Adipose tissue (tissue), 3 donors: ENCODE measurements around the gene C1orf105. TPM values are rescaled to one million over a fixed set of nuclear protein-coding genes. Genes with fewer than 3 reads are reported as not detected.
"Not testable (repeated sequence)": the region's sequence is repeated elsewhere in the genome, so short reads cannot be mapped to it uniquely, and the experiment has no call there.

Experiments used
- H3K27ac ChIP-seq: one replicate; pipeline ENCODE4 v1.5.1; 2013; ENCODE audit warnings: low read depth, low read length
- WGBS, 3 donors: extraction: QIAGEN DNeasy Blood & Tissue Kit; methylation state at CpG; one replicate each; pipeline ENCODE4 v1.1.7; 2013; 5-methylcytosine and 5-hydroxymethylcytosine counted together
- polyA plus RNA-seq, 3 donors: library from polyadenylated mRNA; stranded (reverse); fragments of 200-250 nt; gene quantifications; one replicate each; pipeline ENCODE4 v1.2.3, GENCODE V29; 2013
- donor health status: healthy with polysubstance abuse.
- donor health status: Bipolar disorder and iron deficiency.
- donor health status: healthy.

C1orf105 gene
- polyA plus RNA-seq, 3 donors, result not detected

DNA sequence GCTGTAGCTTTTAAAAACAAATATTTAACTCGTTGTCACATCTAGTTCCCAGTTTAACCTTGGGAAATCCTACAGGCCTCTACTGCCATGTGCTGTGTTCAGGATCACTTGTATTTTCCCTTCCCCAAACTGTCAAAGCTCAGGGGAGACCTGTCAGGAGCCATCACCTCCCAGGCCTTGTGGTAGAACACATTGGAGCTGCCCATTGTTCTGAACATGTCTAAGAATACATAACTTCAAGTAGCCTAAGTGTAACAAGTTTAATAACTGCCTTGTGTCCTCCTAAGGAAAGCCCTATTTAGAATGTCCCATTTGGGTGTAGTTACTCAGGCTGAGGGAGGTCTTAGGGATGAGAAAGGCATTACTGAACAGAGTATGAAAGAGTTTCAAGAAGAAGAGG lies 52.0 kb downstream of the C1orf105 start:
- H3K27ac ChIP-seq, result no peak overlapping the region
- WGBS, 3 donors, result 17 to 68% (median 54%) methylated on average over 1 of the region's 1 CpG

DNA sequence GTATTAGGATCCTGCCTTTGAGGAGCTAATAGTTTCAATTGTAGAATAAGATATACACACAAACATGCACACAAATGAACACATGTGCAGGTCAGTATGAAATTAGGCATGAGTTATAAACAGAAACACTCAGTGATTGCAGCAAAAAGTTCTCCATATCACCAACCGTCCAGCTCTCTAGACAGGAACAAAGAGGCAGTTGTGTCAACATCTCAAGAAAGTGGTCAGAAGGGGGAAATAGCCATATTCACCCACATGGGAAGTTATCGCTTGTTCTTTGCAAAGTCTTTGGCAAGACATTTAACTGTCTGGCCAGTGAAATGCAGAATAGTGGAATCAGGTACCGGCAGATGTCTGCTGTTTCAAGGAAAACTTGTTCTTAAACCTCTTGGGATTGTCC lies 52.8 kb downstream of the C1orf105 start:
- WGBS, 3 donors, result 28 to 37% (median 34%) methylated on average over 3 of the region's 3 CpGs
- H3K27ac ChIP-seq, result no peak overlapping the region

DNA sequence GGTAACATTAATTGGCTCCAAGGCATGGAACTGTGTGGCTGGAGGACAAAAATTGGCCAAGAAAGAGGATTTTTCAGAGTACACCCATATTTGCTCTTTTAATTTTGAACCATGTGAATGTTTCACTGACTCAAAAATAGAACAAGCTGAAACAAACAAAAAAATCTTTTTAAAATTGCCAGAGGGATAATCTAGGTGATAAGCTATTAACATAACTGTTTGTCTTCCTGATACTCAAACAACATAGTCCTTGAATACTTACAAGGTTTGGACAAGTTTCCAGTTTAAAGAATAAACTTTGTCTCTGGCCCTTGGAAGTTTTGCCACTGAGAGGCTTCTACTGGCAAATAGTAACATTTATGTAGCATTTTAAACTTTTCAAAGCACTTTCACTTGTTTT lies 53.4 kb downstream of the C1orf105 start:
- H3K27ac ChIP-seq, result no peak overlapping the region

DNA sequence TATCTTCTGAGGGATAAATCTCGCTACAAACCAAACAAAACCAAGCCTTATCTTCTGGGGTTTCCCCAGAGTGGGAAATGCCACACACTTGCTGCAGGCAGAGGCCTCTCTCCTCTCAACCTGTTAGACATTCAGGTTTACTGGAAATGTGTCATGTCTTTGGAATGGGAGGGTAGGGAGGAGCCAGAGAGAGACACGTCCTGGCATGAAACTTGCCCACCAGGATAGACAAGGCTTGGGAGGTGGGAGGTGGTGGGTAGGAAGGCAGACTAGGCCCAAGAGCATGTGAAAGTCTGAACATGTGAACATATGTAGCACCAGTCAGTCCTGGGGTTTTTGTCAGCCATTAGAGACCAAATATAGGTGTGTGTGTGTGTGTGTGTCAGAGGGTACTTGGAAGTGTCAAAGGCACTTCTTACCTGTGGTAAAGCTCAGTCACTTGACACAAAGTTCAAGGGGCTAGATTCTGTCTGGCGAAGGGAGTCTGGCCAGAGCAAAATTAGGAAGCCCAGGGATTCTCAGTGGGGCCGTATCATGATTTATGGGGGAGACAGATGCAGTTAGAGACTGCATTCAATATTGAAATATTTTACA lies 55.8 kb downstream of the C1orf105 start:
- H3K27ac ChIP-seq, result no peak overlapping the region
- 65 to 80% (median 80%) methylated on average over 4 of the region's 4 CpGs for WGBS, 3 donors

DNA sequence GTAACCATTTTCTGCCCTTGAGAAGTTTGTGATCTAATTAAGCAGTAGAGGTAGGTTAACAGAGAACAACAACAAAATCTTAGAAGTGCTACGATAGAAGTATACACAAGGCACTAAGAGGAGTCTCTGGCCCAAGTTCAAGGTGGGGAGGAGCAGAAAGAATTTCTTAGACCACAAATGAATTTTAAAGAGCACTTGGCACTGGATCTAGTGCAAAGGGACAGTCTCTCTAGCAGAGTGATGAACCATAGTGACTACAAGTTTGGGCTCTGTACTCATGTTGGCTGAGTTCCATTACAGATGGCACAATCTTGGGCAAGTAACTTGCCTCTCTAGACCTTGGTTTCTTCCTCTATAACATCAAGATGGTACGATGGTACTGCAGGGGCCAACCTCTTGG lies 56.7 kb downstream of the C1orf105 start:
- no peak overlapping the region for H3K27ac ChIP-seq
- WGBS, 3 donors, result 65 to 79% (median 72%) methylated on average over 2 of the region's 2 CpGs

DNA sequence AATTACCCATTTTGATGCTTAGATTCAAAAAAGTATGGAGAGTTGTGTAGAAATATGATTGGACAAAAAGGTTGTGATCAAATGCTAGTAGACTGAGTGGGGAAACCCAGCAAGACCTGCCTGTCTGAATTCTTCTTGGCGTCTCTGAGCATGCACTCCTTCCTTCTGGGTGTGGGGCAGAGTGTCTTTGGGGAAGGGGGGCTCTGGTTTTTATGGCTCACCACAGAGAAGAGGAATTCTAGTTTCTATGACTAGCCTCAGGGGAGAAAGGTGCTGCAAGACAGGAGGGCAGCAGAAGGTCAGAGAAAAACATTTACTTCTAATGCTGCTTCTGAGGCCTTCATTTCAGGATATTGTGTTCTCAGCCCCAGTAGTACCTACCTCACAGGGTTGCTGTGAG lies 57.3 kb downstream of the C1orf105 start:
- no peak overlapping the region for H3K27ac ChIP-seq
- 83 to 96% (median 90%) methylated on average over 1 of the region's 1 CpG for WGBS, 3 donors

DNA sequence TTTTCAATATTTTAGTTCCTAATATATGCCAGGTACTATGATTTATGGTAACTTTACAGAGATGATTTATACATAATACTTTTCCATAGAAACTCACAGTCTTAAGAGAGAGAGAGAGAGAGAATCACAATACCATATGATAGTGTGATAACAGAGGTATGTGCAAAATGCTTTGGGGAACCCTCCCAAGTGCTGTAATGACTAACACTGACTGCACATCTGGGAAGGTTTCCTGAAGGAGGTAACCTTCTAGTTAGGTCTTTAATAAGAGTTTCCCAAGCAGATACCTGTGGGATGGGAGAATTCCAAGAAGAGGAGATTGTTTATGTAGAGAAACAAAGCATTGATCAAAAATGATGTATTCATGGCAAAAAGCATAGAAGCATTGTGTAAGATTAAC lies 58.0 kb downstream of the C1orf105 start:
- no peak overlapping the region for H3K27ac ChIP-seq

DNA sequence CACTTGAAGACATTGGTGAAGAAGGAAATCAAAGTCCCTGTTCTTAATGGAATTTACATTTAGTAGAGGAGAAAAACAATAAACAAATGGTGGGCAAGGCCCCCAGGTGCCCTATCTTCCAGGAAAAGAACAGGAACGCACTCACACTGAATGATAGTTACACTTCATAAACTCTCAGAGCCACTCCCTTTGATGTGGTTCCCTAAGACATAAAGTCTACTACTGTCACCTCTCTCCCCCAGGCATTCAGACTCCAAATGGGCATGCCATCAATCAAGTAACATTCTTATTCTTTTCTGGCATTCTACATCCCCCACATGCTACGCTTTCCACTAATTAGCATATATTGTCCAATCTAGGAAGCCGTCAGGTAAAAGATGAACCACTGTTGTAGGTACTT lies 59.9 kb downstream of the C1orf105 start:
- H3K27ac ChIP-seq, result no peak overlapping the region
- 86 to 91% (median 87%) methylated on average over 3 of the region's 3 CpGs for WGBS, 3 donors

DNA sequence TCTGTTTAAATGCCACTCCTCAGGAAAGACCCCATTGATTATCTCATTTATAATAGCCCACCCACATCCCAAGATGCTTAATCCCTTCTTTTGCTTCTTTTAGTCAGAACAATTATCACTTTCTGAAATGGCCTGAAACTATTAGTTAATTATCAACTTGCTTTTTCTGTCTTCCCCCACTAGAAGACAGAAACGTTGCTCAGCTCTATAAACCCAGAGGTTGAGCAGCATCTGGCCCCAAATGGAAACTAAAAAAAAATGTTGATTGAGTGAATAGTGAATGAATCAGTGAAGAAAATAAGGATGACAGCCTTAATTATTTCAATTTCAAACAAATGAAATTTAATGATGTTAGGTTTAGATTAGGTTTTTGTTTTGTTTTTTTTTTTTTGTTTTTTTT lies 61.6 kb downstream of the C1orf105 start:
- 0 to 7% (median 0%) methylated on average over 1 of the region's 1 CpG for WGBS, 3 donors
- no peak overlapping the region for H3K27ac ChIP-seq

DNA sequence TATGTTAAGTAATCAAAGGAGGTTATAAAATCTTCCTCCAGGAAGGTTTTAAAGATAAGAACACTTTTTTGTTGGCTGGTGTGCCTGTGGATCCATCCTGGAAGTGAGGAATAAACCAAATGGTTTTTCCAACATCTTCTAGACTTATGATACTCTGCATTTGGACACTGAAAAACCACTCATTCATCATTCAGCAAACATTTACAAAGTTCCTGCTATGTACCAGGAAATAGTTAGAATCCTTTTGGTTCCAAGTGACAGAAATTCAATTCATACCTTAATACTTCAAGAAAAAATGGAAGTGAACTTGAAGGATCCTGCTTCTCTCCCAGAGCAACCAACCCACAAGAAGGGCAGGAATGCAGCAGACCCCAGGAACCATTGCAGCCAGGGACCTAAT lies 63.0 kb downstream of the C1orf105 start:
- no peak overlapping the region for H3K27ac ChIP-seq

DNA sequence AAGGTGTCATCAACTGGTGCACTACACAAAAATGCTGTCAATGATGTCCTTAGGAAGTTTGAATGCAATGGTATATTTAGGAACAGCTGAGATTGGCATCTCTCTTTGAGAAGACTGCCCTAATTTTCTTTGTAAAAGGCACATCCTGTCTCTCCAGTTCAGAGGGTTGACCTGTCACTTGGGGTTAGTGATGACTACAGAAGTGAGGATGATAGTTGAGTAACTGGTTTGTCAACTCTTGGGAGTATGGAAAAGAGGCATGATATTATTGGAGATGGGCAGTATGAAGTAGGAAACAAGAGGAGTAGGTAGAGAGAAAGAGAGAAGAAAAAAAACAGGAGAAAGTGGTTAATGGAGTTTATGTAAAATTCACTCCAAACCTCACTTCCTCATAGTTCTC lies 63.8 kb downstream of the C1orf105 start:
- no peak overlapping the region for H3K27ac ChIP-seq

DNA sequence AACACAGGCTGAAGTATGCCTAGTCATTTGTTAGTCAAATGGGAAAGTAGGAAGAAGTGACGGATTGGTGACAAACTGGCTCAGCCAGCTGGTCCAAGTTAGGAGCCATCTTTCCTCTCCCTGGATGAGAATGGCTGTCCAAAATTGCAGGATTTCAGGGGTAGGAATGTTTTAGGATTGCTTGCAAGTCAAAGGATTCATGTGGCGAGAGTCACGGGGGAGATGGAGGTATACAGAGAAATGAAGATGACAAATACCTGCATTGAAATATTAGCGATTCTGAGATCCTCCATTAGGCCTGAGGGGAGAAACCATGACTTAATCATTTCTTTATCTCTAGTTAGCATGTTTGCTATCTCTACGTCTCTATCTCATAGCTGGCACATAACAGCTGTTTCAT lies 65.1 kb downstream of the C1orf105 start:
- WGBS, 3 donors, result 60 to 68% (median 67%) methylated on average over 5 of the region's 5 CpGs
- H3K27ac ChIP-seq, result no peak overlapping the region

DNA sequence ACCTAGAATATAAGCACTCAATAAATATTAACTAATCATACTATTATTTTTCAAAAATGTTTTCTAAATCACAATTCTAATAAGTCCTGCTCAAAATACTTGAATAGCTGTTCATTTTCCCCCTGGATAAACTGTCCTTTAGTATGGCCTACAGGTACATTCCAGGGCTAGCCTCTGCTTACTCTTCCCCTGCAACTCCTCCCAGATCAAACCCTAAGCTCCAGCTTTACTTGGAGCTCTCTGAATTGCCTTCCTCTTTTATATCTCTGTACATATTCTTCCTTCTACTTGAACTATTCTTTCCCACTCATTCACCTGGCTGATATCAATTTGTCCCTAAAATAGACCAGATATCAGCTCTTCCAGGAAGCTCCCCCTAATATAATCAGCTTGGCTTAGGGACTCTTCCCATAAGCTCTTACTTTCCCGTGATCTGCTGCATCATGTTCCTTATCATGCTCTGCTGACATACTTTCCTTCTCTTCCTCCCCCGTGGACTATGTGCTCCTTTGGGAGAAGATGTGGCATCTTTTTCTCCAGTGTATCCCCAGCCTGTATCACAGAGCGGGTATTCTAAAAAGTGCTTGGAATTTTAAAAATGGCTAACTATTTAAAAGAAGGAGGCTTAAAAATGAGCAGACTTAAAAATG lies 66.4 kb downstream of the C1orf105 start:
- 51 to 68% (median 60%) methylated on average over 3 of the region's 3 CpGs for WGBS, 3 donors
- H3K27ac ChIP-seq, result no peak overlapping the region

DNA sequence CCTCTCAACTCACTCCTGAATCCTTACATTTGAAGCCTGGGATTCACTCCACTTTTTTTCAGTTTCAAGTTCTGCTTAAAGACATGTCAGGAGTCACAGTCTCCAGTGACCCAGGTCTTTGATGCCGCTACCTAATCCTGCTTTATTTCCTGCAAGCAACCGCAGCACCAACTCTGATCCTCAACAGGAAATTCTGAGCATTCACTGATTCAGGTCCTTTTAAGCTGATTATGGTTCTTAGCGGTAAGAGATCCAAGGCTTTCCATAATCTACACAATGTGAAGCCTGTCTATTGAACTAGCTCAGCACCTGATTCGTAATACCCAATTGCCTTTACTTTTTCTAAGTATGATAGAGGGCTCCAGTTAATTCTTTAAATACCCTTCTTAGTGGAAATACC lies 67.1 kb downstream of the C1orf105 start:
- WGBS, 3 donors, result 55 to 90% (median 58%) methylated on average over 4 of the region's 4 CpGs
- no peak overlapping the region for H3K27ac ChIP-seq

DNA sequence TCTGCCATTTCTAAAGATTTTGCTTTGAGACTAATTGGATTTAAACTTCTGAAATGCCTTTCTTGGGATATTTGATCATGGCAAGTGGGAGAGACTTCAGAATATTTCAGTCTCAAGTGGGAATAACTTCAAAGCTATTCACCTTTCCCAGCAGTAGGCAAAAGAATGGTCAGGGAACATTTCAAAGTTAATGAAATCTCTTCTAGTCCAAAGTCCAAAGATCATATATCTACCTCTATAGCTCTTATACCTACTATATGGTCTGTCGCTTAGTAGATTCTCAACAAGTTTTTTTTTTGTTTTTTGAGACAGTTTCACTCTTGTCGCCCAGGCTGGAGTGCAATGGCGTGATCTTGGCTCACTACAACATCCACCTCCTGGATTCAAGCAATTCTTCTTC lies 67.9 kb downstream of the C1orf105 start:
- WGBS, 3 donors, result 93 to 97% (median 96%) methylated on average over 3 of the region's 3 CpGs
- H3K27ac ChIP-seq, result no peak overlapping the region

DNA sequence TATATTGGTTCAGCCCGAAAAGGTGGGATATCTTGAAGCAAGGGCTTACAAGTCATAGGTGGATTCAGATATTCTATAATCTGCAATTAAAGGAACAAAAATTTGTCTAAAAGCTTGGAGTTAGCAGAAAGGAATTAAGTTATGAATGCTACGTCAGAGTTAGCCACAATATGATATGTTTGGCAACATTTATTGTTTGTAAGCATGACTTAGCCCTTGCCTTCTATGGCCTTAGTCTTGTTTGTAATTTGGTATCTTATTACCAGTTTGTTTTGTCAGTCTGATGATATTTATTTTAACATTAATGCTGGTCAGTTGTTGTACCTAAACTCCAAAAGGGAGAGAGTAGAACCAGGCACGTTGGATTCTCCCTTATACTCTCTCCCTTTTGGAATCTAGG lies 69.4 kb downstream of the C1orf105 start:
- H3K27ac ChIP-seq, result no peak overlapping the region
- 78 to 84% (median 79%) methylated on average over 3 of the region's 3 CpGs for WGBS, 3 donors

DNA sequence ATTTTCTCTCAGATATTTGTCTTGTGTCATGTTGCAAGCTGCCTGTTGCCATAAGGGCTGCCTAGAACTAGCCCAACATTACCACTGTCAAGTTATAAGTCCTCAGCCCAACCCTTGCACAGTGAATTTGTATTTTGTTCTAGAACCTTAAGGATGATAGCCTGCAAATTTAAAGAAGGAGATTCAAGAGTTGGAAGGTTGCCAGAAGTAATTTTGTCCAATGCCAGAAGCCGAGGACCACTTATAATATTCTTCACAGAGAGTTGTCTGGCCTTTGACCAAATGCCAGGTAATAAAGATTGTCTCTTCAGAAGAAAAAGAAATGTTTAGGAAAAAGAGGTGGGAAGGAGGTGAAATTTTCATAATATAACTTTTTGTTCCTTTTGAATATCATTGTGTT lies 71.9 kb downstream of the C1orf105 start:
- H3K27ac ChIP-seq, result no peak overlapping the region
- 72 to 93% (median 77%) methylated on average over 1 of the region's 1 CpG for WGBS, 3 donors

DNA sequence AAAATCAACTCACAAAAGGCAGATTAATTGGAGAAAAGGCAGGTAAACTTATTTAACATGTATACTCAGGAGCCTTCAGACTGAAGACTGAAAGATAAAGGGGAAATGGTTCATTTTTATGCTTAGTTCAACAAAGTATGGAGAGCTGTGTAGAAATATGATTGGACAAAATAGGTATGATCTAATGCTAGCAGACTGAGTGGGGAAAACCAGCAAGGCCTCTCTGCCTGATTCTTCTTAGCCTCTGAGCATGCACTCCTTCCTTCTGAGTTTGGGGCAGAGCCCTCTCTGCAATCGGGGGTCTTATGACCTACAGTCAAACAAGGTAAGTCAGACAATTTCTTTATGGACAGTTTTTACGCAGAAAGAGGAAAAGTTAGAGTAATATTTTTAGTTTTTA lies 73.7 kb downstream of the C1orf105 start:
- 94 to 98% (median 95%) methylated on average over 2 of the region's 2 CpGs for WGBS, 3 donors
- H3K27ac ChIP-seq, result no peak overlapping the region

DNA sequence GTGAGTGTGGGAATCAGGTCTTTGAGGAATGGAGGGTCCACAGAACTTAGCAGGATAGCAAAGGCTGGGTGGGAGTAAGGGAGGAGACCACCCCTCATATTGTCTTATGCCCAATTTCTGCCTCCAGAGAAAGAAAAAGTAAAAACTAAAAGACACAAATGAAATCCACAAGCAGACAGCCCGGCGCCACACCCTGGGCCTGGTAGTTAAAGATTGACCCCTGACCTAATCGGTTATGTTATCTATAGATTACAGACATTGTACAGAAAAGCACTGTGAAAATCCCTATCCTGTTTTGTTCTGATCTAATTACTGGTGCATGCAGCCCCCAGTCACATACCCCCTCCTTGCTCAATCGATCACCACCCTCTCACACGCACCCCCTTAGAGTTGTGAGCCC lies 75.6 kb downstream of the C1orf105 start:
- not testable (repeated sequence) for H3K27ac ChIP-seq
- 71 to 95% (median 88%) methylated on average over 5 of the region's 5 CpGs for WGBS, 3 donors

DNA sequence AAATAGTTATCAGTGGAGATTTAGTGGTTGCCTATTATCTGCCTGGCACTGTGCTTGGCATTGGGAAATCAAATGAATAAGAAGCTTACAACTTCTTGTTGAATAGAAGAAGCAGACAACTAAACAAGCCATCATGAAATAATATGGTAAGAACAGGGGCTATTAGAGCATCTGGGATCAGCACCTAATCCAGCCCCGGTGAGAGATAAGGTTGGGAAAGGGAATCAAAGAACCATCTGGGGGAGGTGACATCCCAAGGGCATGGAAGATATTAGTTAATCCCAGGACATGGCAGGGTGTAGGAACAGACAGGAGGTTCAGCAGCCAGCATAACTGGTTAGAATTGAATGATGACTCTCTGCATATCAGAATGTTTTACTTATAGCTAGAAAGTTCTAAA lies 76.2 kb downstream of the C1orf105 start:
- no peak overlapping the region for H3K27ac ChIP-seq
- WGBS, 3 donors, result 29 to 72% (median 54%) methylated on average over 1 of the region's 1 CpG

DNA sequence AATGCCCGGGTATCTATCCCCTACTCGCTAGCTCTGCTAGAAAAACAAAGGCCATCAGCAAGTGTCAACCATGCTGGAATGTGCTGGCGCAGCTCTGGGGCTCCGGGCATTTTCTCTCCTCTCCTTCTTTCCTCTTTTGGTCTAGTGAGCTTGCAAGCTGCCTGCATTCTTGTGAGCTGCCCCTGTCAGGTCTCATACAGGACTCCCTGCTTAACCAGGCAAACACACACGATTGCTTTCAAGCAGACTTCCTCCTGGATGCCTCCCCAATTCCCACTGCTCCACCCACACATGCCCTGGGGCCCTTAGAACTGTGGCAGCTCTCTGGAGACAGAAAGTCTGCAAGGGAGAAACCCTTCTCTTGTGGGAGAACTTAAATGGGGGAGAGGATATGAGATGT lies 76.7 kb downstream of the C1orf105 start:
- no peak overlapping the region for H3K27ac ChIP-seq
- 24 to 46% (median 37%) methylated on average over 5 of the region's 5 CpGs for WGBS, 3 donors
